ENCODE data around the gene IFT122.

DNA sequence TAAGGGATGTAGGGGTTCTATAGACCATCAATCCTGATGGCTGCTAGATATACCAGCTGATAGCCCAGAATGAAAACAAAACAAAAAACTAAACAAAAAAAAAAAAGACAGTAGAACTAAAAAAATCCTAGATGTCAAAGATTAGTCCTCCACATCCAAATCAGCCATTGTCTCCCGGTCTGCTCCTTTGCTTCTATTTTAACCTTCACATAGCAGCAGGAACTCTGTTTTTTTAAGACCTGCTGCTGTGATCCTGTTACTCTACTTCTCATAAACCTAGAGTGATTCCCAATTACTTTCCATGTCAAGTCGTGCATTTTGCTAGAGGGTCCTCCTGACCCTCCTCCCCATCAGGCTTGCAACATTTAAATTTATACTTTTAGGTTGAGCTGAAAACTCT lies 2.5 kb downstream of the IFT122 start:
- TF ChIP-seq, protein P1, sequence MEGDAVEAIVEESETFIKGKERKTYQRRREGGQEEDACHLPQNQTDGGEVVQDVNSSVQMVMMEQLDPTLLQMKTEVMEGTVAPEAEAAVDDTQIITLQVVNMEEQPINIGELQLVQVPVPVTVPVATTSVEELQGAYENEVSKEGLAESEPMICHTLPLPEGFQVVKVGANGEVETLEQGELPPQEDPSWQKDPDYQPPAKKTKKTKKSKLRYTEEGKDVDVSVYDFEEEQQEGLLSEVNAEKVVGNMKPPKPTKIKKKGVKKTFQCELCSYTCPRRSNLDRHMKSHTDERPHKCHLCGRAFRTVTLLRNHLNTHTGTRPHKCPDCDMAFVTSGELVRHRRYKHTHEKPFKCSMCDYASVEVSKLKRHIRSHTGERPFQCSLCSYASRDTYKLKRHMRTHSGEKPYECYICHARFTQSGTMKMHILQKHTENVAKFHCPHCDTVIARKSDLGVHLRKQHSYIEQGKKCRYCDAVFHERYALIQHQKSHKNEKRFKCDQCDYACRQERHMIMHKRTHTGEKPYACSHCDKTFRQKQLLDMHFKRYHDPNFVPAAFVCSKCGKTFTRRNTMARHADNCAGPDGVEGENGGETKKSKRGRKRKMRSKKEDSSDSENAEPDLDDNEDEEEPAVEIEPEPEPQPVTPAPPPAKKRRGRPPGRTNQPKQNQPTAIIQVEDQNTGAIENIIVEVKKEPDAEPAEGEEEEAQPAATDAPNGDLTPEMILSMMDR (IDR thresholded peaks at IDR 0.05): no peak
- no peak for TF ChIP-seq EP300 (IDR thresholded peaks at IDR 0.05)

Data from tibial nerve (tissue), 4 donors.